Activated B cell treated with CpG ODN at 0.5 μM for 24 hours (primary cell): Measurements from ENCODE around the gene FMN1. TPM values are rescaled to one million over a fixed set of nuclear protein-coding genes. Genes with fewer than 3 reads are reported as not detected.

ENCODE experiments used
- ATAC-seq: fragments of 200-7000 bp; cut with Tn5 transposase; one replicate; pipeline ENCODE4 v1.10.0; 2021; ENCODE audit warnings: low read depth, mild to moderate bottlenecking, moderate library complexity
- CTCF ChIA-PET: fragments of 350-600 bp; sonication (Branson Sonifier 250); formaldehyde crosslinking; loops from one replicate; lab custom pipeline; 2021; ENCODE audit warnings: antibody characterized with exemption; lab: Charles Lee
- POLR2A ChIA-PET: fragments of 350-600 bp; sonication (Branson Sonifier 250); formaldehyde crosslinking; loops from one replicate; lab custom pipeline; 2021; ENCODE audit warnings: antibody characterized with exemption; lab: Charles Lee
- DNase-seq: peaks from one replicate; pipeline ENCODE4 v3.0.0; 2022
- H3K27ac Mint-ChIP-seq: one replicate; pipeline ENCODE4 v1.8.0; 2020; ENCODE audit warnings: mixed read lengths
- H3K27me3 Mint-ChIP-seq: one replicate; pipeline ENCODE4 v1.8.0; 2021; ENCODE audit warnings: mixed read lengths
- H3K36me3 Mint-ChIP-seq: one replicate; pipeline ENCODE4 v1.8.0; 2021; ENCODE audit warnings: low read depth, mixed read lengths
- H3K4me1 Mint-ChIP-seq: one replicate; pipeline ENCODE4 v1.8.0; 2021; ENCODE audit warnings: mixed read lengths
- H3K4me3 Mint-ChIP-seq: one replicate; pipeline ENCODE4 v1.8.0; 2020; ENCODE audit warnings: mild to moderate bottlenecking, mixed read lengths
- H3K9me3 Mint-ChIP-seq: one replicate; pipeline ENCODE4 v1.8.0; 2020; ENCODE audit warnings: mixed read lengths
- intact Hi-C: fragments of 100-400 bp; cut with micrococcal nuclease; formaldehyde crosslinking; loops from one replicate; pipeline ENCODE4 v1.15.1; 2024
- total RNA-seq: library from RNA; stranded (reverse); gene quantifications from 2 replicates; pipeline ENCODE4 v1.2.3, GENCODE V29; 2022
- TF ChIP-seq, protein P1 (sequence below): fragments of 200-600 bp; IDR thresholded peaks from one replicate; pipeline ENCODE4 v1.8.0; 2022; ENCODE audit warnings: antibody characterized with exemption, mild to moderate bottlenecking

The FMN1 gene
- total RNA-seq, 1 donor from 2014 or later, result 0.80 TPM

DNA sequence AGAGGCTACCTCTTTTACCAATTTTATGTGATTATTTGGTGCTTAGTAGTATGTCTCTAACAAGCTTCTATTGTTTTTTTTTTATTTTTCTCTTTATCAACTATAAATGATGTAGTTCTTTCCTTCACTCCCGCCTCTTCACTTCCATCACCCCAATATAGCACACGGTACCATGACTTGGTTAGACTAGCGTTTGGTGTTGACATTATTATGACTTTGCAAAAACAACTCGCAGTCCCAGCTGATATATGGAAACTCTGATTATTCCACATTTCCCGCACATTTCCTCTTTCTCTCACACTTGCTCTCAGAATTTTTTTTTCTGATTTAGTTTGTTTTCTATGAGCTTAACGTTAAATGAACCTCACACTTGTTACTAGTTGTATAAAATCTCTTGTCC is 314.5 kb downstream of the FMN1 start:
- ATAC-seq, result no peak
- POLR2A ChIA-PET, result no interaction called here
- CTCF ChIA-PET, result interaction anchor here (1.1 kb wide), 1 partner anchor 56 kb away, joined by 3 read pairs; no protein-coding TSS in a partner anchor
- Mint-ChIP-seq H3K4me1 (no peaks in the 10 kb centered on the region), H3K27me3 (peaks cover 5% of the 10 kb centered on the region), H3K9me3 (no peaks in the 10 kb centered on the region), H3K36me3 (no peaks in the 10 kb centered on the region), H3K27ac (no peak overlapping the region), H3K4me3 (no peak overlapping the region)
- intact Hi-C loops, result loop anchor here (5.0 kb wide), 1 partner anchor 37 kb away; no protein-coding TSS in a partner anchor
- no peak for DNase-seq
- TF ChIP-seq, protein P1, sequence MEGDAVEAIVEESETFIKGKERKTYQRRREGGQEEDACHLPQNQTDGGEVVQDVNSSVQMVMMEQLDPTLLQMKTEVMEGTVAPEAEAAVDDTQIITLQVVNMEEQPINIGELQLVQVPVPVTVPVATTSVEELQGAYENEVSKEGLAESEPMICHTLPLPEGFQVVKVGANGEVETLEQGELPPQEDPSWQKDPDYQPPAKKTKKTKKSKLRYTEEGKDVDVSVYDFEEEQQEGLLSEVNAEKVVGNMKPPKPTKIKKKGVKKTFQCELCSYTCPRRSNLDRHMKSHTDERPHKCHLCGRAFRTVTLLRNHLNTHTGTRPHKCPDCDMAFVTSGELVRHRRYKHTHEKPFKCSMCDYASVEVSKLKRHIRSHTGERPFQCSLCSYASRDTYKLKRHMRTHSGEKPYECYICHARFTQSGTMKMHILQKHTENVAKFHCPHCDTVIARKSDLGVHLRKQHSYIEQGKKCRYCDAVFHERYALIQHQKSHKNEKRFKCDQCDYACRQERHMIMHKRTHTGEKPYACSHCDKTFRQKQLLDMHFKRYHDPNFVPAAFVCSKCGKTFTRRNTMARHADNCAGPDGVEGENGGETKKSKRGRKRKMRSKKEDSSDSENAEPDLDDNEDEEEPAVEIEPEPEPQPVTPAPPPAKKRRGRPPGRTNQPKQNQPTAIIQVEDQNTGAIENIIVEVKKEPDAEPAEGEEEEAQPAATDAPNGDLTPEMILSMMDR, result no peak

DNA sequence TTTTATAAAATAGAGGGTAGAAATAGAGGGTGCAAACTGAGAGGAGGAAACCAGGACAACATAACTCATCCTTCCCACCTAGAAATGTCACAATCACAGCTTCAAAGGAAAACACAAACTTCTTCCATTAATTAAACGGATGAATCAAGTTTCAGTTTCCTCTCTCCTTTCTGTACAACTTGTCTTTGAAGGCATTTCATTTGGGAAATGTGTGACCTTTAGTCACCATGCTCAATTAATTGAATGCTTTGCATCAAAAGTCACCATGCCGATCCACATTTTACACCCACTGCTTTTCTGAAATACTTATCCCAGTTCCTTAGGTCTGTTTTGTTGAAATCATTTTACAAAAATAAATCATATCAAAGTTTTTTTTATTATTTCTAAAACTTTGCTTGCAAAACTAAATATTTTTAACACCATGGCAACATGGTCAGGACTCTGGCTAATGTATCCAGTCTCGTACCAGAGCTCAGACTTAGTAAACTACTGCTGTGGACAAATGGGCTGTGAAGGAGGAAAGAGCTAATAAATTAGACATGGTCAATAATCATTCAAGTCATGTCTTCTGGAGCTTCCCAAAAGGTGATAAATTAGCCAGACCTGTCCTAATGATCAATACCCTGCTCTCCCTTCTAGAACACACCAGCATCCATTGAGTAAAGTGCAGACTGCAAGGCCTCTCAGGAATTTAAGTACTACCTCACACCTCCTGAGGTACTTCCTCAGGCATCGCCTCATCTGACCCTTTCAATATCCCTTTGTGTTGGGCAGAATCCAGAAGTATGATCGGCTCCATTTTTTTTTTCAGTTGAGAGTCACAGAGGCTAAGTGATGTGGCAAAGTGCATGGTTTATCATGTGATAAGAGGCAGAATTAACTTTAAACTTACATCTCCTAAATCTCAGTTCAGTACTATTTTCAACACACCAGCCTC is 315.4 kb downstream of the FMN1 start:
- POLR2A ChIA-PET, result no interaction called here
- Mint-ChIP-seq H3K9me3 (no peaks in the 10 kb centered on the region), H3K27ac (no peak overlapping the region), H3K36me3 (no peaks in the 10 kb centered on the region), H3K4me1 (no peaks in the 10 kb centered on the region), H3K4me3 (no peak overlapping the region), H3K27me3 (peaks cover 5% of the 10 kb centered on the region)
- intact Hi-C loops, result no loop called here
- DNase-seq, result no peak
- TF ChIP-seq, protein P1, result no peak
- no peak for ATAC-seq
- CTCF ChIA-PET, result no interaction called here

DNA sequence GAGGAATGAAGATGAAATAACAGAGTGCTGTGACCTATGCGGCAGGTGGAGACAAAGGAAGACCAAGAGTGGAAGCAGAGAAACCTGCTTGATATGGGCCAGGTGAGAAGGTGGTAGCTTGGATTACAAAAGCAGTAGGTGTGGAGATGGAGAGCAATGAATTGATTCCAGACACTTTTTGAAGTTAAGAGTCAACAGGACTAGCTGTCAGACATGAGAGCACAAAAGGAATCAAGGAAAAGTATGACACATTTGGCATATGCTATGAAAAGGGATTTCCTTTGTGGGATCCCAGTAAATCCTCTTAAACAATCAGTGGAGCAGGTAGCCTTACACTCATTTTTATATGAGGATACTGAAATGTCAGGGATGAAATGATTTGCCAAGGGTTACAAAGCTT is 316.2 kb downstream of the FMN1 start:
- ATAC-seq (no peak), DNase-seq (no peak)
- POLR2A ChIA-PET, result no interaction called here
- peaks cover 5% of the 10 kb centered on the region for H3K27me3 Mint-ChIP-seq
- no peaks in the 10 kb centered on the region for H3K9me3 Mint-ChIP-seq
- no peaks in the 10 kb centered on the region for H3K36me3 Mint-ChIP-seq
- H3K27ac Mint-ChIP-seq, result no peak overlapping the region
- no peaks in the 10 kb centered on the region for H3K4me1 Mint-ChIP-seq
- intact Hi-C loops, result no loop called here
- CTCF ChIA-PET, result no interaction called here
- H3K4me3 Mint-ChIP-seq, result no peak overlapping the region
- TF ChIP-seq, protein P1, result no peak

DNA sequence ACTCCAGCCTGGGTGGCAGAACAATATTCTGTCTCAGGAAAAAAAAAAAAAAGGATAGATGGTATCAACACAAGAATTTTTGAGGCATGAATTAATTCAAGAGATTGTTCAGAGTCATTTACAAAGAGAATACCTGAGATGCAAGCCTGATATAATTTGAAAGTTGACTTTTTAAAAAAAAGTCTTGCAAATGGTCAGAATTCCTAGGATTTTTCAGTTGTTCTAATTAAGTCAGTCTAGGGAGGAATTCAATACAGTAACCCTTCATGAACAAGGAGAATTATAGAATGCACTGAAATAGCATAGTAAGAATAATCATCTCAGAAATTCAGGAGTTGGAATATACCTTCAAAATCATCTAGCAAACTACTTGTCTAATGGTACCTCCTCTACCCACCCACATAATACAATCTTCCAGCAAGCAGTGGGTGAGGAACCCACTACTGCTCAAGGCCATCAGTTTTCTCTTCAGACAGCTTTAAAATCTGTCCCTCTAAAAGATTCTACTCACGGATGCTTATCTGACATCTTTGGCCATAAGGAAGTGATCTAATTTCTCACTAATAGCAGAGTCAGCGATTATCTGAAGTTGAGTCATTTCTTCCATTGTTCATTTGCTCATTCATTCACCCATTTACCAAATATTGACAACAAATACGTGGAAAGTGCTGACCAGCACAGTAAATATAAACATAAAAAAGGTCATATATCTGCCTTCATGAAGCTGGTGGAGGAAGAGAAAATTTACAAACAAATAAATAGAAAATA is 317.1 kb downstream of the FMN1 start:
- Mint-ChIP-seq H3K36me3 (no peaks in the 10 kb centered on the region), H3K4me1 (no peaks in the 10 kb centered on the region), H3K9me3 (no peaks in the 10 kb centered on the region), H3K4me3 (no peak overlapping the region), H3K27me3 (peaks cover 5% of the 10 kb centered on the region), H3K27ac (no peak overlapping the region)
- POLR2A ChIA-PET, result no interaction called here
- ATAC-seq (no peak), DNase-seq (no peak)
- intact Hi-C loops, result no loop called here
- CTCF ChIA-PET, result interaction anchor here (0.8 to 1.4 kb wide), 2 partner anchors 34 to 59 kb away, joined by 4 to 5 read pairs; no protein-coding TSS in a partner anchor
- TF ChIP-seq, protein P1, result no peak
